Upper lobe of right lung (tissue), 1 donor: ENCODE measurements around the gene SNRPD3. TPM values are rescaled to one million over a fixed set of nuclear protein-coding genes. Genes with fewer than 3 reads are reported as not detected.

Experiments used
- ATAC-seq: fragments of 200-7000 bp; cut with Tn5 transposase; one replicate; pipeline ENCODE4 v1.9.1; 2020; ENCODE audit warnings: mild to moderate bottlenecking, moderate library complexity
- DNase-seq: peaks from one replicate; pipeline ENCODE4 v3.0.0-alpha.2; 2020
- H3K27ac ChIP-seq: fragments of 200-600 bp; one replicate; pipeline ENCODE4 v1.8.0; 2022
- H3K27me3 ChIP-seq: fragments of 200-600 bp; one replicate; pipeline ENCODE4 v1.8.0; 2022; ENCODE audit warnings: mild to moderate bottlenecking
- H3K36me3 ChIP-seq: fragments of 200-600 bp; one replicate; pipeline ENCODE4 v1.8.0; 2022
- H3K4me1 ChIP-seq: fragments of 200-600 bp; one replicate; pipeline ENCODE4 v1.8.0; 2022
- H3K4me3 ChIP-seq: fragments of 200-600 bp; one replicate; pipeline ENCODE4 v1.8.0; 2022; ENCODE audit warnings: mild to moderate bottlenecking
- H3K9me3 ChIP-seq: fragments of 200-600 bp; one replicate; pipeline ENCODE4 v1.8.0; 2022
- CTCF ChIP-seq: fragments of 200-600 bp; IDR thresholded peaks from one replicate; pipeline ENCODE4 v1.8.0; 2022; ENCODE audit warnings: antibody characterized with exemption
- intact Hi-C: fragments of 100-400 bp; cut with DNase I; formaldehyde crosslinking; loops from one replicate; pipeline ENCODE4 v1.11.0; 2022
- long read RNA-seq: library from polyadenylated mRNA; unstranded; transcript quantifications from one replicate; pipeline ENCODE4 v2.0.0, GENCODE V29; 2021
- total RNA-seq: library from RNA; stranded (reverse); fragmentation: NEBNext Ultra II Directional; extraction: Animal tissue kit (Norgen Biotek cat#: 25700); gene quantifications from one replicate; pipeline ENCODE4 v1.2.1, GENCODE V29; 2021
- donor health status: DM: no; HTN: yes; CAD: no; lungs with severe emphysema.

The SNRPD3 gene
- total RNA-seq, result 64.5 TPM
- long read RNA-seq, transcript SNRPD3-201 (4 exons, 1,763 nt), result major isoform, 45 of 51 reads
- long read RNA-seq, partial matches to known transcripts, result 0 of 51 reads
- long read RNA-seq, other reads (novel, unspliced or antisense), result 6 of 51 reads

GRCh38 chr22:24555165-24556039 lies at the start of gene SNRPD3:
SNRPD3 (plus strand) TSS chr22:24555999; CDS start chr22:24557675, 1,676 bp downstream.
- intact Hi-C loops, result no loop called here
- Histone ChIP-seq H3K4me3 (peak within 1 kb of the TSS; percentile 86), H3K27me3 (no peaks in the 10 kb centered on the region), H3K9me3 (no peaks in the 10 kb centered on the region), H3K4me1 (peaks cover 43% of the 10 kb centered on the region), H3K27ac (peak within 1 kb of the TSS; percentile 96), H3K36me3 (peaks cover 29% of the 10 kb centered on the region)
- DNase-seq (peak; percentile 100), ATAC-seq (peak; percentile 94)
- TF ChIP-seq CTCF, result peak; percentile 26

- Histone ChIP-seq H3K4me3 (no peak overlapping the region), H3K9me3 (no peaks in the 10 kb centered on the region), H3K4me1 (peaks cover 43% of the 10 kb centered on the region), H3K36me3 (no peaks in the 10 kb centered on the region), H3K27me3 (no peaks in the 10 kb centered on the region), H3K27ac (peak overlapping the region; percentile 63)
- no peak for TF ChIP-seq CTCF
- DNase-seq (no peak), ATAC-seq (peak; percentile 81)
- intact Hi-C loops, result no loop called here
These were observed 48.9 kb upstream of the SNRPD3 start for GRCh38 chr22:24506802-24507438.

GRCh38 chr22:24507716-24508115 lies 48.1 kb upstream of the SNRPD3 start:
- Histone ChIP-seq H3K27ac (peak overlapping the region; percentile 63), H3K4me1 (peaks cover 50% of the 10 kb centered on the region), H3K27me3 (no peaks in the 10 kb centered on the region), H3K36me3 (no peaks in the 10 kb centered on the region), H3K4me3 (no peak overlapping the region), H3K9me3 (no peaks in the 10 kb centered on the region)
- ATAC-seq (no peak), DNase-seq (no peak)
- intact Hi-C loops, result no loop called here
- no peak for TF ChIP-seq CTCF

- no peak for TF ChIP-seq CTCF
- Histone ChIP-seq H3K27me3 (no peaks in the 10 kb centered on the region), H3K27ac (no peak overlapping the region), H3K36me3 (no peaks in the 10 kb centered on the region), H3K9me3 (no peaks in the 10 kb centered on the region), H3K4me1 (peaks cover 43% of the 10 kb centered on the region), H3K4me3 (no peak overlapping the region)
- ATAC-seq, result peak; percentile 70
- no peak for DNase-seq
- intact Hi-C loops, result no loop called here
These were observed 44.9 kb upstream of the SNRPD3 start for GRCh38 chr22:24510637-24511625.

- Histone ChIP-seq H3K27ac (no peak overlapping the region), H3K4me1 (peaks cover 40% of the 10 kb centered on the region), H3K4me3 (no peak overlapping the region), H3K9me3 (no peaks in the 10 kb centered on the region), H3K36me3 (no peaks in the 10 kb centered on the region), H3K27me3 (no peaks in the 10 kb centered on the region)
- no peak for TF ChIP-seq CTCF
- no peak for DNase-seq
- intact Hi-C loops, result no loop called here
- peak; percentile 48 for ATAC-seq
These were observed 43.8 kb upstream of the SNRPD3 start for GRCh38 chr22:24512043-24512442.
